C4-2B (cell line): ENCODE measurements around the gene EVC2.

Experiments used
- CTCF ChIP-seq: fragments of 450-650 bp; conservative IDR thresholded peaks from 2 replicates; pipeline ENCODE4 v1.5.1; 2017; ENCODE audit warnings: mild to moderate bottlenecking
- ZFX ChIP-seq: fragments of 450-650 bp; IDR thresholded peaks from 2 replicates; pipeline ENCODE4 v1.6.1; 2017

- TF ChIP-seq CTCF (no peak), ZFX (no peak)
Observed at GRCh38 chr4:5757954-5758353, 49.6 kb upstream of the EVC2 start.
